Retinal pigment epithelial cell (primary cell): ENCODE results near the gene URB1.

Source experiments
- DNase-seq: peaks from one replicate; pipeline ENCODE4 v3.0.0-alpha.2; 2010; ENCODE audit warnings: low read depth
- H3K4me3 ChIP-seq: 2 replicates; pipeline ENCODE4 v1.5.1; 2011; ENCODE audit warnings: mild to moderate bottlenecking, low read length, control low read depth, moderate library complexity
- CTCF ChIP-seq: conservative IDR thresholded peaks from 2 replicates; pipeline ENCODE4 v1.5.1; 2011; ENCODE audit warnings: low read depth, low read length, control low read depth, inconsistent platforms

Gene URB1

DNA sequence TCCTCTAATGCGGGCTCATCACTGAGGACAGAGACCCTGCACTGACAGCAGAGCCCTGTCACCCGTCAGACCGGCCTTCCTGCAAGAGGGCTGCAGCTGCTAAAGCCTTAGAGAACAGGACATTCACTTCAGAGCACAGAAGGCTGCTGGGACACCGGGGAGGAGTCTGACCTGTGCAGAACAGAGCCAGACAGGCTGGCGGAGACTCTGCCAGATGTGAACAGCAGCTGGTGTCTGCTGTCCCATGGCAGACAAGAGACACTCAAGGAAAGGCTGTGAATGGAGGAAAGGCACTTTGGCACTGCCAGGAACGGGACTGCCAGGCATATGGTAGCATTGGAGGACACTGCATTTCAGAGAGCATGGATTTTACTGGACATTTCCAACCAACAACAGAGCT is 72.8 kb downstream of the URB1 start:
- no peak for TF ChIP-seq CTCF
- DNase-seq = no peak
- H3K4me3 ChIP-seq = no peak overlapping the region

DNA sequence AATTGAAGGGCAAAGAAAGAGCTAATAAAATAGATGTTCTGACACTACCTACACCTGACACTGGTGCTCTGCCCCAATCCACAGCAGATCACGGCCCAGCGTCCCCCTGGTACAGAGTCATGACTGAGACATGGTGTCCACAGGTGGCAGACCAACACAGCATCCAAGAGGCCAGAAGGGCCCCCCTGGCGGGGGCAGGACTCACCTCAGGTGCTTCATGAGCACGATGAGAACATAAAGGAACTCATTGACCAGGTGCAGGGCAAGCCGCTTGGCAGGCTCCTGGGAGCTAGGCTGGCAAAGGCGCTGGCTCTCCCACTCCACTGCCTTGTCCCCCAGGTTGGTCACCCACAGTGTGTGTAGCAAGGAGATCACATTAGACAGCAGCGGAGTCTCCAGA is 73.8 kb downstream of the URB1 start:
- no peak for TF ChIP-seq CTCF
- no peak overlapping the region for H3K4me3 ChIP-seq
- DNase-seq = no peak

- no peak overlapping the region for H3K4me3 ChIP-seq
- no peak for TF ChIP-seq CTCF
- DNase-seq = no peak
Measured at GRCh38 chr21:32317726-32318125, 75.1 kb downstream of the URB1 start.

- no peak for TF ChIP-seq CTCF
- H3K4me3 ChIP-seq = no peak overlapping the region
- no peak for DNase-seq
Measured at GRCh38 chr21:32316361-32317215, 76.2 kb downstream of the URB1 start.

DNA sequence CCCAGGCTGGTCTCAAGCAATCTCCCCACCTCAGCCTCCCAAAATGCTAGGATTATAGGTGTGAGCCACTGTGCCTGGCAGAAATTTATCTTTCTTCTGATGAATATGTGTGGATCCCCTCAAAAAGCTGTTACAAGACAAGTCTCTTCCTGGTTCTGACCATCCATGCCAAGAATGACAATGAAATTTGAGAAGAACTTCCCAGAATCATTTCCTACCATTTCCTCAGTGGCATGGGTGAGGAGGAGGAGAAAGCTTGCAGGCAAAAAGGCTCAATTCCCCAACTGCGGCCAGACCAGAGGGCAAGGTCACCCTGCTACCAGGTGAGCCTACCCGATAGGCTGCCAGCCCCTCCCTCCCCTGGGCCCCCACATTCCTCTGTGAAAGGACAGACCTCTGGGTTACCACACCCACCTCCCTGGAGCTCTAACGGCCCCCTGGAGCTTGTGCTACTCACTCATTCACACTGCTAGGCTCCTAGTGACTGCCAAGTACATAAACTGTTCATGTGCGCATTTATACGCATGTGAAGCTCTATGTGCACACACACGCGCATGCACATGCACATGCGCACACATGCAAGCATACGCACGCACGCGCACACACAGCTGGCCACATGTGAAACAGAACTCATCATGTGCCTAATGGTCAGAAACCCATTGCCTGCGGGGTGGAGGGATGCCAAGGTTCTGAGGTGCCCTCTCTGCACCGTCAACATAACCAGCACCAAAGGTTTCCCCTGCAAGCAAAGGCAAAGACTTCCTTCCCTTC is 77.1 kb downstream of the URB1 start:
- no peak overlapping the region for H3K4me3 ChIP-seq
- no peak for TF ChIP-seq CTCF
- DNase-seq = no peak

GRCh38 chr21:32314806-32315205 is 78.0 kb downstream of the URB1 start:
- H3K4me3 ChIP-seq = no peak overlapping the region
- no peak for DNase-seq
- no peak for TF ChIP-seq CTCF
